ENCODE measurements around the gene TRAPPC14. TPM values are rescaled to one million over a fixed set of nuclear protein-coding genes. Genes with fewer than 3 reads are reported as not detected.

The TRAPPC14 gene
- total and polyA plus RNA-seq, 9 of the 15 experiments (the other 6 are each of a cell fraction or from before 2014, with no cell fraction given) = 0.42 to 45.9 (median 18.2) TPM

DNA sequence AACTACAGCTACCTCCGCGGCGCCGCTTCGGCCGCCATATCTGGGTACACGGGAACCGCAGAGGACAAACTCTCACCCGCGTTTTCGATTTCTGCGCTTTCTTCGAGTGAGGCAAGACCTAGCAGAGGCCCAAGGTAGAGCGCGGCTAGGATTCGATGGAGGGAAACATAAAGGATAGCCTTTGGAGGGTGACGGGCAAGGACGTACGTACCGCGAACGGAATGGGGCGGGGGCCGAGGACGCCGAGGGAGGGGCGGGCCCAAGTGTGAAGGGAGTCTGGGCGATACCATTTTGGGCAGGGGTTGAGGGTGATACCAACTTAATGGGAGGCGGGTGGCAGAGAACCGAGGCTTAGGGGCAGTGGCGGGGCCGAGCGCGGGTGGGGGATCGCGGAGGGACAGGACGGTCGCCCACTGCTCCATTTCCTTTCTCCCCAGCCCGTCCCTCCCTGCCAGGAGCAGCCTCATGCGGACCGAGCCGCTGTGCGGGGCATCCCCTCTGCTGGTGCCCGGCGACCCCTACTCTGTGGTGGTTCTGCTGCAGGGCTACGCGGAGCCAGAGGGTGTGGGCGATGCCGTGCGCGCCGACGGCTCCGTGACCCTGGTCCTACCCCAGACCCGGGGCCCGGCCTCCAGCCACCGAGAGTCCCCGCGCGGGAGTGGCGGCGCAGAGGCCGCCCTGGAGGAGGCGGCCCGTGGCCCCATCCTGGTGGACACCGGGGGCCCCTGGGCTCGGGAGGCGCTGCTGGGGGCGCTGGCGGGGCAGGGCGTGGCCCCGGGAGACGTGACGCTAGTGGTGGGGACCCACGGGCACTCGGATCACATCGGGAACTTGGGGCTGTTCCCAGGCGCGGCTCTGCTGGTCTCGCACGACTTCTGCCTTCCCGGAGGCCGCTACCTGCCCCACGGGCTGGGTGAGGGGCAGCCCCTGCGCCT lies 31.3 kb downstream of the TRAPPC14 start, which contains the start of gene MBLAC1 (continued):
- TF ChIP-seq ETV6 (IDR thresholded peaks at IDR 0.05; ENCODE audit: borderline replicate concordance in 1 of 2, low read depth in 2 of 2, low read length in 1 of 2) (no peak), ETV6 (CRISPR knock-in tag; IDR thresholded peaks at IDR 0.05; ENCODE audit: borderline replicate concordance) (no peak), JUND (IDR thresholded peaks at IDR 0.05; ENCODE audit: borderline replicate concordance, low read depth, low read length) (peak; percentile 98), JUND (tag; IDR thresholded peaks at IDR 0.05; ENCODE audit: borderline replicate concordance, low read depth, low read length) (no peak), CBX1 (IDR thresholded peaks at IDR 0.05; ENCODE audit: low read depth) (peak; percentile 83; the same call in 1 of the 2 replicates), DNMT1 (IDR thresholded peaks at IDR 0.05) (no peak), ASH1L (IDR thresholded peaks at IDR 0.05; ENCODE audit: borderline replicate concordance, low read depth, partially characterized antibody) (peak; percentile 71), MAFK (IDR thresholded peaks at IDR 0.05; ENCODE audit: low read length) (no peak), GATAD2A (IDR thresholded peaks at IDR 0.05) (peak; percentile 27; the same call in 1 of the 2 replicates), ELF2 (CRISPR knock-in tag; IDR thresholded peaks at IDR 0.05) (0 out of 2 replicates have a peak, but pooled peaks have one; percentile 26), SREBF1 (IDR thresholded peaks at IDR 0.05; ENCODE audit: borderline replicate concordance, low read depth, low read length) (peak; percentile 65; the same call in 1 of the 2 replicates), ZNF165 (CRISPR knock-in tag; IDR thresholded peaks at IDR 0.05; ENCODE audit: borderline replicate concordance) (no peak), MAFF (IDR thresholded peaks at IDR 0.05; ENCODE audit: low read length) (peak; percentile 38; the same call in 1 of the 2 replicates), PTTG1 (tag; IDR thresholded peaks at IDR 0.05; ENCODE audit: low read depth) (no peak), BCOR (IDR thresholded peaks at IDR 0.05) (peak; percentile 7; the same call in 1 of the 2 replicates), MTF1 (CRISPR knock-in tag; IDR thresholded peaks at IDR 0.05; ENCODE audit: borderline replicate concordance) (no peak), ZNF24 (IDR thresholded peaks at IDR 0.05) (no peak), SOX6 (IDR thresholded peaks at IDR 0.05) (0 out of 2 replicates have a peak, but pooled peaks have one; percentile 6), POU5F1 (IDR thresholded peaks at IDR 0.05; ENCODE audit: borderline replicate concordance, low read depth, low read length, partially characterized antibody) (no peak), KLF6 (CRISPR knock-in tag; IDR thresholded peaks at IDR 0.05; ENCODE audit: borderline replicate concordance) (0 out of 2 replicates have a peak, but pooled peaks have one; percentile 73), NR4A1 (CRISPR knock-in tag; IDR thresholded peaks at IDR 0.05) (no peak), NR4A1 (tag; IDR thresholded peaks at IDR 0.05) (0 out of 2 replicates have a peak, but pooled peaks have one; percentile 5), CHD1 (IDR thresholded peaks at IDR 0.05; ENCODE audit: low read length) (peak; percentile 11)
- TF ChIP-seq, protein P1, sequence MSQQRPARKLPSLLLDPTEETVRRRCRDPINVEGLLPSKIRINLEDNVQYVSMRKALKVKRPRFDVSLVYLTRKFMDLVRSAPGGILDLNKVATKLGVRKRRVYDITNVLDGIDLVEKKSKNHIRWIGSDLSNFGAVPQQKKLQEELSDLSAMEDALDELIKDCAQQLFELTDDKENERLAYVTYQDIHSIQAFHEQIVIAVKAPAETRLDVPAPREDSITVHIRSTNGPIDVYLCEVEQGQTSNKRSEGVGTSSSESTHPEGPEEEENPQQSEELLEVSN (IDR thresholded peaks at IDR 0.05; ENCODE audit: borderline replicate concordance in 1 of 2, extremely low read depth in 1 of 2, insufficient read depth in 1 of 2, insufficient read length in 1 of 2, low read depth in 1 of 2, low read length in 1 of 2, poor library complexity in 1 of 2, severe bottlenecking in 1 of 2) = peak in 1 of 2 experiments; percentile 82
- TF ChIP-seq, protein P2, sequence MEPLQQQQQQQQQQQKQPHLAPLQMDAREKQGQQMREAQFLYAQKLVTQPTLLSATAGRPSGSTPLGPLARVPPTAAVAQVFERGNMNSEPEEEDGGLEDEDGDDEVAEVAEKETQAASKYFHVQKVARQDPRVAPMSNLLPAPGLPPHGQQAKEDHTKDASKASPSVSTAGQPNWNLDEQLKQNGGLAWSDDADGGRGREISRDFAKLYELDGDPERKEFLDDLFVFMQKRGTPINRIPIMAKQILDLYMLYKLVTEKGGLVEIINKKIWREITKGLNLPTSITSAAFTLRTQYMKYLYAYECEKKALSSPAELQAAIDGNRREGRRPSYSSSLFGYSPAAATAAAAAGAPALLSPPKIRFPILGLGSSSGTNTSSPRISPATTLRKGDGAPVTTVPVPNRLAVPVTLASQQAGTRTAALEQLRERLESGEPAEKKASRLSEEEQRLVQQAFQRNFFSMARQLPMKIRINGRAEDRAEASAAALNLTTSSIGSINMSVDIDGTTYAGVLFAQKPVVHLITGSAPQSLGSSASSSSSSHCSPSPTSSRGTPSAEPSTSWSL (CRISPR knock-in tag; IDR thresholded peaks at IDR 0.05; ENCODE audit: borderline replicate concordance) = no peak
- TF ChIP-seq, protein P3, sequence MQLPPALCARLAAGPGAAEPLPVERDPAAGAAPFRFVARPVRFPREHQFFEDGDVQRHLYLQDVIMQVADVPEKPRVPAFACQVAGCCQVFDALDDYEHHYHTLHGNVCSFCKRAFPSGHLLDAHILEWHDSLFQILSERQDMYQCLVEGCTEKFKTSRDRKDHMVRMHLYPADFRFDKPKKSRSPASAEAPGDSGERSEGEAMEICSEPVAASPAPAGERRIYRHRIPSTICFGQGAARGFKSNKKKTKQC (CRISPR knock-in tag; IDR thresholded peaks at IDR 0.05) = no peak
